Suppressor macrophage (primary cell): Measurements from ENCODE around the gene XXYLT1.
"Not testable (repeated sequence)": the region's sequence is repeated elsewhere in the genome, so short reads cannot be mapped to it uniquely, and the experiment has no call there.

Experiments used
- DNase-seq, 4 experiments: peaks; one replicate each; pipeline ENCODE4 v3.0.0-alpha.2; 2020 to 2022
- total RNA-seq, 17 experiments: gene quantifications; one replicate each; lab custom pipeline; 2026; ENCODE audit warnings: mixed read lengths in 6 of 17, inconsistent platforms in 3 of 17; lab: John Stamatoyannopoulos, UW

XXYLT1 gene
- total RNA-seq = 4.1 to 19.5 (median 11.1) reads per million in 17 experiments

- peak; percentile 88 to 97 (median 93) for DNase-seq
Observed at GRCh38 chr3:195270817-195271409, at the start of gene XXYLT1. Gene XXYLT1, minus strand, starts transcription at chr3:195271159. Its CDS starts 101 bp downstream, at chr3:195271058.

GRCh38 chr3:195319060-195319459, 48.1 kb upstream of the XXYLT1 start:
- no peak for DNase-seq

- no peak for DNase-seq
Observed at GRCh38 chr3:195312714-195313113, 41.8 kb upstream of the XXYLT1 start.

DNA sequence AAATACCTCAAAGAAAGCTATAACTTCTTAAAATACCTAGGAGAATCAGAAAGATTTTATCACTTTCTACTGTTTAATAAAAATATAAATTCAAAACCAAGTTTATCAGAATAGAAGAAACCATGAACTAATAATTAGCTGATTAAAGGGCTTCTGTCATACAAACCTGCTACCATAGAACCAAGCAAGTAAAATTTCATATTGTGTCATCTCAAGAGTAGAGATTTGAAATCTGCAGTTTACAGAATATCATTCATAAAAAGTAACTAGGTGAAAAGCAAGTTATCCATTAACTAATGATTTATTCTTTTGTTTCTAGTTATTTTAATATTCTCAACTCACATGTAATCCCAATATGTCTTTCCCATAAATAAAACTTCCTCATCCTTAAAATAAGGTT, 36.8 kb upstream of the XXYLT1 start:
- DNase-seq = no peak

DNA sequence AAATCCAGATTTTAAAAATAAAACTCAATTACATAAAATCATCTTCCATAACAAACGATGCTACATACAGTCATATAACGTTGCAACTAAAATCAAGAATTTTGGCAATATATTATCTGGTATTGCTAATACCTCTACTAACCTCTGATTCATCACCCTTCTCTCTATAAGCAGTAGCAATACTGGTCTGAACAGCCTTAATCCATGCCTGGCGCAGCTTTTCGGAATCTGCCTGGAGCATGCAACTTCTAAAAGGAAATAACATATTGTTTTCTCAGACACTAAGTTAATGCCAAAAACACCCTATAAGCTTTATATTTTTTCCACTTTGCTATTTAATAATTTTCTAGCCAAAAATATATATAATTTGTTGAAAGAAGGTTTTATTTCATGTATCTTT, 35.4 kb upstream of the XXYLT1 start:
- DNase-seq = no peak

DNA sequence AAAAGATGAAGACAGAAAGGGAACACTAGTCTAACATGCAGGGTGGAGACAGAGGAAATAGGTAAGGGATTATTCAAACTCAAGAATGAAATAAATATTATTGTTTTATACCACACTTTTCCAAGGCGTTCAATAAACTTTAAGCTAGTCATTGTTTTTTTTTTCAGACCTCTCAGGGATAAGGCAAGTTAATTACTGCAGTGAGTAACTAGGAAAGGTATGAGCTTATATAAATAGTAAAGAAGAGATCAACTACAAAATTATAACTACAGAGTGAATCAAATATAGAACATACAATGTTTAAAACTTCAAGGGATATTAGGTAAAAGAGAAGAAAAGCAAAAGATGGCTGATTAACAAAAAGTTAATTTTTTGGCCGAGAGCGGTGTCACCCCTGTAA, 31.5 kb upstream of the XXYLT1 start:
- no peak for DNase-seq

- DNase-seq = no peak
Observed at GRCh38 chr3:195297446-195297845, 26.5 kb upstream of the XXYLT1 start.

GRCh38 chr3:195296662-195297061, 25.7 kb upstream of the XXYLT1 start:
- DNase-seq = no peak

DNA sequence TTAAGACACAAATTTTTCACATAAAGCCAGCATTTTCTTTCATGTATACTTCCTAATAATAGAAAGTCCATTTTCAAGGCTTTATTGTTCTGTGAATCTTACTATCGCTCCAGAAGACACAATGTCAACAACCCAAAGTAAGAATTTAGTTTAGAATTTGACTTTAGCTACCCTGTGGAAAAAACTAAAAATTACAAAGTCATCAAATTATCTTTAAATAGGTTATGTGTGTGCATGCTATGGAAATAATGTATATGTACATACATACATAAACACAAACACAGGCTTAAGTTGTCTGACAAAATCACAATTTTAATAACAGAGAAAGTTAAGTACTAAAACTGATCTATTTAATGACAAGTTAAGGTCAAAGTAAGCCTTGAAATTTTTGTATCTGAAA, 20.2 kb upstream of the XXYLT1 start:
- DNase-seq = no peak

DNA sequence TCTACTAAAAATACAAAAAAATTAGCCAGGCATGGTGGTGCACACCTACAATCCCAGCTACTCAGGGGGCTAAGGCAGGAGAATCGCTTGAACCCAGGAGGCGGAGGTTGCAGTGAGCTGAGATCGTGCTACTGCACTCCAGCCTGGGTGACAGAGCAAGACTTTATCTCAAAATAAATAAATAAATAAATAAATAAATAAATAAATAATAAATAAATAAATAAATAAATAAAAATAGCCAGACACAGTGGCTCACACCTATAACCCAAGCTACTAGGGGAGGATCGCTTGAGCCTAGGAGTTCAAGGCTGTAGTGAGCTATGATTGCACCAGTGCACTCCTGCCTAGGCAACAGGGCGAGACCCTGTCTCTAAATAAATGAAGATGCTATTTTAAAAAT, 19.7 kb upstream of the XXYLT1 start:
- DNase-seq = not testable (repeated sequence)

- DNase-seq = no peak
Observed at GRCh38 chr3:195286115-195286872, 15.3 kb upstream of the XXYLT1 start.

DNA sequence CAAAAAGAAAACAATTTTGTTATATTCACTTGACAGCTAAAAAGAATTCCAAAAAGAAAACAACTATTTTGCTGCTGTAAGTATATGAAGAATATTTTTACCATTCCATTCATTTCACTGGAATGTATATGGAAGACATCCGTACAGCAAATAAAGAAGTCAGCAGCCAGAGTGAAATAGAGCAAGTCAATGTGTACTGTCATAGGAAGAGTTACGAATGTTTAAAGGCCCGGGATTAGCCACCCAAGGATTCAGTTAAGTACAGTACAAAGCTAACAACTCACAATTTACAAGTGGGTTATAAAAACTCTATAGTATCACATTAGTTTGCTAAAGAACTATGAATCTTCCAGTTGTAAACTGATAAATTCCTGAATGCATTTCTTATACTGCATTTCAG, 14.4 kb upstream of the XXYLT1 start:
- DNase-seq = no peak

- no peak for DNase-seq
Observed at GRCh38 chr3:195284842-195285241, 13.9 kb upstream of the XXYLT1 start.

- no peak for DNase-seq
Observed at GRCh38 chr3:195282961-195283360, 12.0 kb upstream of the XXYLT1 start.

- DNase-seq = no peak
Observed at GRCh38 chr3:195274259-195274966, 3.5 kb upstream of the XXYLT1 start.

DNA sequence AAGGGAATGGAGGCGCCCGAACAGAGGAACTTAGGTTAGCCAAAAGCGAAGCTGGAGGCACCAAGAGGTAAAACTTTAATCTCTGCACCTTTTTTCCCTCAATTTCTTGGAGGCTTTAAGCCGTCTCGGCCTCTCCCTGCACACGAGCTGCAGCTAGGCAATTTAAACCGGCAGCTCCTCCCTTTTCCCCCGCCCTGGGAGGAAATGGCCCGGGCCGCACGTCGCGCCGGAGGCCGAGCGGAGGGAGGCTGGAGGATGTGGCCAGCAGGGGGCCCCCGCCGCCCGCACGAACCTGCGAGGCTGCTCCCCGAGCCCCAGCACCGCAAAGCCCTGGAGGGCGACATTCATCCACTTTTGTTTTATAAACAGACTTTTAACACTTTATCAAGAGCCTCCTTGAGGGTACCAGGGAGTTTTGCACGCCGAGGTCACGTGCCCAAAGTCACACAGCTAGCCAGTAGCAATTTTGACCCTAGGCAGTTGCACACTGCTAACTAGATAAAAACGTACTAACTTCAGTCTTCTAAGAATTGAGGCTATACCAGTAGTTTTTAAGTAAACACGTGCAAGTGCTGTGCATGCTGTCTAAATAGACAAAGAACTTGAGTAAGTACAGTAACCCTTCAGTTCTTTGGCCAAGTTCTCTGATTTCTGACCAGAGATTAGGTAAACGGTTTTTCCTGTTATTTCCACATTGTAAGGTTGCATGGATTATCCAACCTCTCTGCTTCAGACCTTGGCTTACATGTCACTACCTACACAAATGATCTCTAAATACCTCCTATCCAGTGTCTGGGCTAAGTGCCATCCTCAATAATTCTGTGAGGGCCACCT, 668 bp upstream of the XXYLT1 start:
- DNase-seq = peak; percentile 88 to 95 (median 93)

GRCh38 chr3:195270079-195270816, 711 bp downstream of the XXYLT1 start:
- DNase-seq = peak in 3 of 4 experiments; percentile 18 to 28 (median 27)

DNA sequence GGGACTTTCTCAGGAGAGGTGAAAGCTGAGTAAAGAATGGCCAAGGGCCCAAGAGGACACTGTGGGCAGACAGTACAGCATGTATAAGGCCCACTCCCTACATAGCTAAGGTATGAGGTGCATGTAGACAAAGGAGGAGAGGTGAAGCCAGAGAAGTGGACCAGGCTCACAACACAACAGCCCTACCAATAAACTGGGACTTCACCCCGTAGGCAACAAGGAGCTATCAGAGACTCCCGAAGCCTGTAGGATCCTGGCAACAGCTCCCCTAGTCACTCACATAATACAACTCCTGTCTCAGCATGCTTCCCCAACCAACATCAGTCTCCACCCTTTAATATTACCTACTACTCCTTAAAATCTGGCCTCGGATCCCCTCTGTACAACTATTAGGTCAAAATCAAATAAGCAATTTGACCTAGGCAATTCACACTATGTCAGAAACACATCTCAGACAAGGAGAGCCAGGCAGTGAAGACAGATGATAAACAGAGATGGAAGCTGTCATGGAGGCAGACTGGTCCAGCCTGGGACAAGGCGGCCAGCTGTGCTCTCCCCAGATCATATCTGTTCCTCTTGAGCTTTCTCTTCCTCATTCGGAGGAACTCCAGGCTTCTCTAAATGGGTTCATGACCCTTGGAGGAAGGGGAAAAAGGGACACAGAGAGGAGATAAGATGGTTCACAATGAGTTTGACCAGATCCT, 1.4 kb downstream of the XXYLT1 start:
- DNase-seq = peak; percentile 58 to 77 (median 70)

GRCh38 chr3:195268576-195269309, 2.2 kb downstream of the XXYLT1 start:
- no peak for DNase-seq

DNA sequence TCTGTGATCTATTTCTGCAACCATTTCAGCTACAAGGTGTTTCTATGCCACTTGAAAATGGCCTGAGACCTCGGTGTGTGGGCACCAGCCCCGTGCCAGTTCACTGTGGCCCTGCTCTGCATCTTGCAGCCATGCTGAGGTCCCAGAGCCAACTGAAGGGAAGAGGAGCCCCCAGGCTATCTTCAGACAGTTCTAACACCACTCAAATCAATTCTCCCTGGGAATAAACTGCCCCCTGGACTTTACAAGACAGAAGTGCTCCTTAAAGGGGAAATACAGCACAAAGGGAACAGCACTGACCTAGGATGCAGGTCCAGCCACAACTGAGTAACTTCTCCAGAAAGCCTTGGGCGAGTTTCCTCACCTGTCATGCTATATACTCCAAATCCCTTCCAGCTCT, 3.9 kb downstream of the XXYLT1 start:
- no peak for DNase-seq

GRCh38 chr3:195266428-195266827, 4.5 kb downstream of the XXYLT1 start:
- no peak for DNase-seq
